Measurements from ENCODE around the gene CD96.
"Not testable (repeated sequence)": the region's sequence is repeated elsewhere in the genome, so short reads cannot be mapped to it uniquely, and the experiment has no call there.

Gene CD96

GRCh38 chr3:111541911-111542483 lies at the start of gene CD96:
CD96 (plus strand) TSS chr3:111542197; CDS start chr3:111542249, 52 bp downstream.
- DNase-seq = peak; percentile 74 to 77

- no peak for DNase-seq
Observed at GRCh38 chr3:111493276-111493675, 48.7 kb upstream of the CD96 start.

DNA sequence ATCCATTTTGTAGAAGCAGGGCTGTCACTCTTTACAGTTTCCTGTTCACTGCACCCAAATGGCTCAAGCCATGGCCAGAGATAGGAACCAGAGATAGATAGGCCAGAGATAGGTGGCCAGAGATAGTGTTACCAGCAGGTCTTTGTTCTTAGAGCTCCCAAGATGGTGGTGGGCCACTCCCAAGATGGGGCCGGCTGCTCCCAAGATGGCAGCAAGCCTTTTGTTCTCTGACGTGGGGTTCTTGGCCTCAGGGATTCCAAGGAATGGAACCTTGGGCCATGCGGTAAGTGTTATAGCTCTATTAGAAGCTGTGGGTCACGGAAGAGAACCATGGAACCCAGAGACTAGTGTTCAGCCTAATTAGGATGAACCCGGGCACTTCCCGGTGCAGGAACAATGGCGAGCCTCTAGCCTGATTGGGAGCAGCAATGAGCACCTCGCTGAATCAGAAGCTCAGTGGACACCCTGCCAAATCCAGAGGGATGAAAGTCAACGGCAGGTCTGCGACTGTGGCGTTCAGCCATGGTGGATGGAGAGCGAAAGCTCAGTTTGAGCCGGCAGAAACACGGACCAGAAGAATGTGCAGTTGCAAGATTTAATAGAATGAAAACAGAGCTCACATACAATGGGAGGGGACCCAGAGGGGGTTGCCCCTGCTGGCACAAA lies 45.0 kb upstream of the CD96 start:
- DNase-seq = no peak

DNA sequence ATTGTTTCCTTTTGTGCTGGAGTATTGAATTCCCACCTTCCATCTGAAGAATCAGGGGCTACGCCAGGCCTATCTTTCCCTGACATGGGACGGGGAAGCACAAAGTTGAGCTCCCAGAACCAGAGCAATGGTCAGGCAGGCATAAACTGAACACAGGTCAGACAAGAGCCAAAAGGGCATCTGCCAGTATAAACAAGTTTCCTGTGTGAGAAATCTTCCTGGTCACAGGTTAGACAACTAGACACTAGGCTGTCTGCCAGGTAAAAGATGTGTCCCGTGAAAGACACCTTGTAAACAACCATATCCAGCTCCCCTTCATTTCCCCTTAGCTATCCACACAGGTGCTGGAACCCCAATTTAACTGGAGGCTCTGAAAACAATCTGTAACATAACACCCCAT lies 44.0 kb upstream of the CD96 start:
- no peak for DNase-seq

DNA sequence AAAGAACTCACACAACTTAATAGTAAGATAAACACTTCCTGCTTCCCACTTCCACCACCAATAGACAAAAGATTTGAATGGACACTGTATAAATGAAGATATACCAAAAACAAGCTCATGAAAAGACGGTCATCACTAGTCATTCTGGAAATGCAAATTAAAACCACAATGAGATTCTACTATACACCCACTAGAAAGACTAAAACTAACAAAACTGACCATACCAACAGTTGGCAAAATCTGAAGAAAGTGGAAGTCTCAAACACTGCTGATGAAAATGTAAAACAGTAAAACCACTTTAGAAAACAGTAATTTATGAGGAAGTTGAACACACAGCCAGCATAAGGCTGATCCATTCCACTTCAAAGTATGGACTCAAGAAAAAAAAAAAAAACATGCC lies 35.6 kb upstream of the CD96 start:
- DNase-seq = no peak

DNA sequence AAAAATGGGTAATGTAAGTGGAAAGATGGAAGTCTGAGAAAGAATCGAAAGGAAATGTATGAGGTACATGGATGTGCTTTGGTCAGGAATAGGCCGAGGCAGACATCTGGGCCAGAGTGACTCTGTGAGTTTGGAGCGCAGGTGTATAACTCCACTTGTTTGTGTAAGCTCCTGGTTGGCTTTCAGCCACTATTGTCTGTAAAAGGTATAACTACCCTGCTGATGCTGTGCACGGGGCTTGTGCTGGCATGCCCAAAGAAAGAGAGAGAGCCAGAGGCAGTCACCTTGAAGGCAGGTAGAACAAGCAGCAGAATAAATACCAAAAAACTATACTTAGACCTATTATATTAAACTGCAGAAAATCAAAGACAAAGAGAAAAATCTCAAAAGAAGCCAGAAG lies 32.7 kb upstream of the CD96 start:
- DNase-seq = no peak

DNA sequence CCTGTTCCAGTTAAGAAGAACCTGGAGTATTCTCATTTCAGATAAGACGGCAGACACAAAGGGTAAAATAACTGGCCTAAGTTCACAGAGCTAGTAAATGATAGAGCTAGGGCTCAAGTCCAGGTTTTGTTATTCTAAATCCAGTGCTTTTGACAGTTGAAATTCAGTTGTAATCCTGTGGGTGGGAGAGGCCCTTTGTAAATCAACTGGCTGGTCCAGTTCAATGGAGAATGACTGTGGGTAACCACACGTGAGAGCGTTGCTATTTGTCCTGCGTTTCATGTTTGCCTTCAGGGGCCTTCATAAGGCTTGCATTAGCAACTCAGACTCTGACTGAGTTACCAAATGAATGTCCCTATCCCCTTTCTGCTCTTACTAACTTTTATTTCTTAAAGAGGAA lies 24.2 kb upstream of the CD96 start:
- DNase-seq = no peak

DNA sequence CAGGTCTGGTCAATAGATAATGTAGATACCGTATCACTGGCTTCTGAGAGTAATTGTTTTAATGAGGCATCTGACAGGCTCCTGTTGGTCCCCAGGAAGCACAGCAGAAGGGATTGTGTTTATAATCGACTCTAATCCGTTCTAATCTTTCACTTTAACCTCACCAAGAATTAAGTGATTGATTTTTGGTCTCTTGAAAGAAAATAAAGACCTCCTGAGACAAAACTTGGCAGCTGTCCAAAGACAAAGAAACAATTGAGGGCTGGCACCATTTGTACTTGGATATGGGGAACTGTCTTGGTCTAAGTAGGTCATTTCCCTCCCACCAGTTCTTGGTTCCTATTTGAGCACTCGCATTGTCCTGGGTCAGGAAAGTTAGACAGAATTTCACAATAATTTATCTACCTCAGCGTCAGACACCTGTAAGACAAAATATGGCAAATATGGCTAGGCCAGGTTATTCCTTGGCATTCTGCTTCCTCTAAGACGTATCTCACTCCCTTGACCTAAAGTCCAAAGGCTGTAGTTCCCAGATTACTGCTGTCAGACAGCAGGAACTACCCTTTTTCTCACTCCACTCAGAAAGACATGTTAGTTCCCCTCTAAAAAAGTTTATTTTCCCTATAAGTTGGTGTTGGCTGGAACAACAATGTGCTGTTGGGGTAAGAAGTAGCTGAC lies 22.7 kb upstream of the CD96 start:
- DNase-seq = no peak

- no peak for DNase-seq
Observed at GRCh38 chr3:111521891-111522290, 20.1 kb upstream of the CD96 start.

DNA sequence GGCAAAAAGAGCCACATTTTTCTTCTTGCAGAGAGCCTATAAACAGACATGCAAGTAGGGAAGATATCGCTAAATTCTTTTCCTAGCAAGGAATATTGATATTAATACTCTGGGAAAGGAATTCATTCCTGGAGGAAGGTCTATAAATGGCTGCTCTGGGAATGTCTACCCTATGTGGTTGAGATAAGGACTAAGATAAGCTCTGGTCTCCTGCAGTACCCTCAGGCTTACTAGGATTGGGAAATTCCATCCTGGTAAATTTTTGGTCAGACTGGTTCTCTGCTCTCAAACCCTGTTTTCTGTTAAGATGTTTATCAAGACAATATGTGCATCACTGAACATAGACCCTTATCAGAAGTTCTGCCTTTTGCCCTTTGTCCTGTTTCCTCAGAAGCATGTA lies 17.5 kb upstream of the CD96 start:
- not testable (repeated sequence) for DNase-seq

GRCh38 chr3:111531446-111531845 lies 10.6 kb upstream of the CD96 start:
- no peak for DNase-seq

- no peak for DNase-seq
Observed at GRCh38 chr3:111534701-111535100, 7.3 kb upstream of the CD96 start.

GRCh38 chr3:111538111-111538510 lies 3.9 kb upstream of the CD96 start:
- no peak for DNase-seq

- no peak for DNase-seq
Observed at GRCh38 chr3:111538681-111539083, 3.3 kb upstream of the CD96 start.

GRCh38 chr3:111539351-111540331 lies 2.4 kb upstream of the CD96 start:
- DNase-seq = peak; percentile 64 to 67

DNA sequence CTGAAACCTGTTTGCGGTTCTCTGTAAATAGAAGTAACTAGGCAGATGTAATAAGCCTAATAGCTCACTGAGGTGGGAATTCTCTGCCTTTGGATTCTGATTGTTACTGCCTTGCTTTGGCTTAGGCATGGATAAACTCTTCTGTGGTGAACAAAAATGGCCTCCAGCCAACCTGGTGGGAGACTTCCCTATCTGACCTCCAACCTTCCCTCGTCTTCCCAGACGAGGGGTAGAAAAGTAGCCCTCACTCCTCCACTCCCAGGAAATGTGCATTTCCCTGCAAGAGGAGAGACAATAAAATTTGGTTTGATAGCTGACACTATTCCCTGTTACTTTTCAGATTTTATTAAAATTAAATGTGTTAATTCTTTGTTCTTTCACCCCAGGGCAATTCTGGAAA lies 606 bp upstream of the CD96 start:
- no peak for DNase-seq

GRCh38 chr3:111542611-111543300 lies 759 bp downstream of the CD96 start:
- no peak for DNase-seq

- no peak for DNase-seq
Observed at GRCh38 chr3:111545349-111545748, 3.4 kb downstream of the CD96 start.

DNA sequence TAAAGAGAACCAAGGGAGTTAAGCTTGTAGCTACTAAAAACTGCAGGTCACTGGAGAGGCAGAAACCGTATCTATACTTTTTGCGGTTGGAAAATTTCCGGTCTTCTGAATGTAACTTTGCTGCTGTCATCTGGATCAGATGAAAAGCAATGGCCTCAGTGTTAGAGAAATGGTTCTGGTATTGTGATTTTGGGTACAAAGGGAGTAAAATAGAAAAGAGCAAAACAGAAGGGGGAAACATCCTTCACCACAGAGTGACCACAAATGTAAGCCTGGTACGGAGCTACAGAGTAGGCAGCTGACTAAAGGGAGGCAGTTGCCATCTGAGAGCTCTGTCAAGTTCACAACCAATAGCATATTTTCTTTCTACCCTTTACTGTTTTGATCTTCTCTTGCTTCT lies 5.6 kb downstream of the CD96 start:
- no peak for DNase-seq

DNA sequence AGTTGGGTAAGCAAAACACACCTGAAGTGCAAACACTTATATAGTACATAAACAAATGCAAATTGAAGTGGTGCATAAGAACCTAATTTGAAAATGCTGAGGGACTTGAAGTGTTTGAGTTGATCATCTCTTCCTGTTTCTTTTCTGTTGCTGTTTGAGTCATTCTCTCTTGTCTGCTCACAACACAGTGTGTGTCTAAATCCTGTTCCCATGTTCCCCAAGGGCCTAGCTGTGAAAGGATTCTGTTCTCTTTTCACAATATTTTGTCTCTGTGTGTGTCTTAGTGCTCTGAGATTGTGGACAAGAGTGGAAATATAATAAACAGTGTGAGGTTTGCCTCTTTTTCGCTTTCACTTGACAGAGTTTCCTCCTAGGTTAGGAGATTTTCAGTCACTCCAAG lies 6.1 kb downstream of the CD96 start:
- no peak for DNase-seq

DNA sequence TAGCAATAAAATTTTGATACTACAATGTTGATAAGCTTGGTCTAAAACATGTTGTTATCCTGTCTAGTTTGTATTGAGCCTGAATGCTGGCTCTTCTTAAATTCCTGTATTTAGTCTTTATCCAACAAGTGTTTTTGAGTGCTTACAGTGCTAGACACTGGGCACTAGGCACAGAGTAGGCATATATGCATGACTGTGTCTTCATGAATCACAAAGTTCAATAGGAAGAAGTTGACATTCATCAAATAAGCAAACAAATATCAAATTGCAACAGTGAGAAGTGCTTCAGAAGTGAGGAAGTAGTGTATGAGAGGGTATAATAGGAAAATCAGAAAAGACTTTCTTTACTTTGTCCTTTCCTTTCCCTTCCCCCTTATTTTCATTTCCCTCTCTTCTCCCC lies 6.8 kb downstream of the CD96 start:
- no peak for DNase-seq

- not testable (repeated sequence) for DNase-seq
Observed at GRCh38 chr3:111561902-111562301, 19.9 kb downstream of the CD96 start.

DNA sequence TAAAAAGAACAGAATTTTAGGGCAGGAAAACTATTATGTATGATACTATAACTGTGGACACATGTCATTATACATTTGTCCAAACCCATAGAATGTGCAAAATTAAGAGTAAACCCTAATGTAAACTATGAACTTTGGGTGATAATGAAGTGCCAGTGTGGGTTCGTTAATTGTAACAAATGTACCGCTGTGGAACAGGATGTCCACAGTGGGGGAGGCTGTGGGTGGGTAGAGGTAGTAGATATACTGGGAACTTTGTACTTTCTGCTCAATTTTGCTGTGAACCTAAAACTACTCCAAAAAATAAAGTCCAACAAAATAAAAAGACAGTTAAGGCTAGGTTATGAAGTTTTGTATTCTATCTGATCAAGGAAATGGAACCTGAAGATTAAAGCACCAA lies 24.8 kb downstream of the CD96 start:
- no peak for DNase-seq

Measured in activated CD4-positive, alpha-beta T cell treated with anti-CD3 and anti-CD28 coated beads for 4 hours (primary cell).